HuH-7.5 (cell line): Measurements from ENCODE around the gene RAB34.

ENCODE experiments used
- DNase-seq: peaks from one replicate; pipeline ENCODE4 v3.0.0; 2011; ENCODE audit warnings: low spot score

The RAB34 gene

GRCh38 chr17:28684963-28685362 is 32.7 kb downstream of the RAB34 start:
- no peak for DNase-seq

GRCh38 chr17:28682655-28683054 is 35.0 kb downstream of the RAB34 start:
- no peak for DNase-seq

DNA sequence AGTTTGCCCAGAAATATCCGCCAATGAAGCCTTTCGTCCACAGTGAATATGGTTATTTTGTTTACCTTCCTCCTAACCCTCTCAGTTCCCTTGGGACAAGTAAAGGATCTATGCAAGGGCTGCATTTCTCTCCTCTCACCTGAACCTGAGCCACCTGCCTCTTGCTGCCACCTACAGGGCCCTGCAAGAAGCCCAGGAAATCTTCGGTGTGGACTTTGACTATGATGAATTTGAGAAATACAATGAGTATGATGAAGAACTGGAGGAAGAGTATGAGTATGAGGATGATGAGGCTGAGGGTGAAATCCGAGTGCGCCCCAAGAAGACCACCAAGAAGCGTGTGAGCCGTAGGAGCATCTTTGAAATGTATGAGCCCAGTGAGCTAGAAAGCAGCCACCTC is 41.7 kb downstream of the RAB34 start:
- DNase-seq = peak; percentile 38

DNA sequence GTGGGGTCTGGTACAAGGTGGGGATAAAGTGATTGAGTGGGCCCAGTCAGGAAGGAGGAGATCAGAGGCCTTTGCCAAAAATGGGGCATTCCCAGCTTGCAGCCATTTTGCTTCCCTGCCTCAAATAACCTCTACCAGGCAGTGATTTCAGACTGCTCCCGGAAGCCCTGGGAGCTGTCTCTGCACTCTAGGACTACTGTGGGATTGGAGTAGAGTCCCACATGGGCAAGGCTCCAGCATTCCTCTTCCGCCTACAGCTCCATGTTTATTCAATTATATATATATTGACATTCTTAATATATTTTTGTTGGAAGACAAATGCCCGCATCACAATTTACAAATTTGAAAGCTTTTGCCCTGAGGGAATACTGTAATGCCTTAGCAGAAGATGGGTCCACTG is 42.2 kb downstream of the RAB34 start:
- DNase-seq = no peak

- no peak for DNase-seq
These were observed 47.8 kb downstream of the RAB34 start for GRCh38 chr17:28669918-28670317.

GRCh38 chr17:28667870-28668269 is 49.8 kb downstream of the RAB34 start:
- DNase-seq = no peak

- DNase-seq = no peak
These were observed 51.7 kb downstream of the RAB34 start for GRCh38 chr17:28665994-28666393.
